MM.1S (cell line): Measurements from ENCODE around the gene RAD9B.

Experiments
- CTCF ChIP-seq: fragments of 300-600 bp; sonication (generic); IDR thresholded peaks from 2 replicates; pipeline ENCODE4 v1.5.1; 2016; ENCODE audit warnings: antibody characterized with exemption, low read length, mixed read lengths
- EZH2 ChIP-seq: fragments of 300-600 bp; sonication (generic); optimal IDR thresholded peaks from 2 replicates; pipeline ENCODE3; 2017; ENCODE audit warnings: low read depth, mild to moderate bottlenecking, antibody characterized with exemption, low read length, mixed read lengths
- EZH2phosphoT487 ChIP-seq: fragments of 300-600 bp; sonication (generic); IDR thresholded peaks from 2 replicates; pipeline ENCODE4 v1.6.1; 2018; ENCODE audit warnings: antibody characterized with exemption, low read length

- no peak for TF ChIP-seq CTCF
- TF ChIP-seq EZH2, result no peak
- TF ChIP-seq EZH2phosphoT487, result no peak
Measured at GRCh38 chr12:110458756-110459155, 43.4 kb upstream of the RAD9B start.
